Peyer's patch (tissue), 4 donors: Measurements from ENCODE around the gene ADAM21.

Experiments used
- CTCF ChIP-seq, 6 experiments: fragments of 450-650 bp in 4 of 6; fragments of 200-600 bp in 2 of 6; sonication (generic) in 1 of 6; IDR thresholded peaks; one replicate each; pipeline ENCODE4 v1.5.1; 2017 to 2019; ENCODE audit warnings: antibody characterized with exemption in 6 of 6, mild to moderate bottlenecking in 3 of 6, moderate library complexity in 1 of 6
- POLR2A ChIP-seq, 2 donors: fragments of 450-650 bp; IDR thresholded peaks; one replicate each; pipeline ENCODE4 v1.5.1; 2017; ENCODE audit warnings: antibody characterized with exemption in 2 of 2, mild to moderate bottlenecking in 2 of 2, moderate library complexity in 2 of 2

GRCh38 chr14:70451874-70452273, at the start of gene ADAM21:
- TF ChIP-seq CTCF (IDR thresholded peaks at IDR 0.05) (no peak), POLR2A (IDR thresholded peaks at IDR 0.05) (no peak)
